Right lobe of liver (tissue), 4 donors: Measurements from ENCODE around the gene TENM4.

Experiments
- POLR2A ChIP-seq: fragments of 450-650 bp; IDR thresholded peaks from one replicate; pipeline ENCODE4 v1.6.1; 2017; ENCODE audit warnings: antibody characterized with exemption, mild to moderate bottlenecking
- TF ChIP-seq, protein P1 (sequence below), 4 donors: fragments of 200-600 bp in 3 of 4; fragments of 450-650 bp in 1 of 4; IDR thresholded peaks; one replicate each; pipeline versions ENCODE4 v1.5.1 to v1.8.0; 2016 to 2022; ENCODE audit warnings: antibody characterized with exemption in 4 of 4, mild to moderate bottlenecking in 2 of 4
- donor health status: DM: no; HTN: no; CAD: no.
- donor health status: DM: no; HTN: no; CAD: no.
- donor health status: DM: no; HTN: yes; CAD: no.

GRCh38 chr11:79069504-79069903, 371.3 kb downstream of the TENM4 start:
- TF ChIP-seq, protein P1, sequence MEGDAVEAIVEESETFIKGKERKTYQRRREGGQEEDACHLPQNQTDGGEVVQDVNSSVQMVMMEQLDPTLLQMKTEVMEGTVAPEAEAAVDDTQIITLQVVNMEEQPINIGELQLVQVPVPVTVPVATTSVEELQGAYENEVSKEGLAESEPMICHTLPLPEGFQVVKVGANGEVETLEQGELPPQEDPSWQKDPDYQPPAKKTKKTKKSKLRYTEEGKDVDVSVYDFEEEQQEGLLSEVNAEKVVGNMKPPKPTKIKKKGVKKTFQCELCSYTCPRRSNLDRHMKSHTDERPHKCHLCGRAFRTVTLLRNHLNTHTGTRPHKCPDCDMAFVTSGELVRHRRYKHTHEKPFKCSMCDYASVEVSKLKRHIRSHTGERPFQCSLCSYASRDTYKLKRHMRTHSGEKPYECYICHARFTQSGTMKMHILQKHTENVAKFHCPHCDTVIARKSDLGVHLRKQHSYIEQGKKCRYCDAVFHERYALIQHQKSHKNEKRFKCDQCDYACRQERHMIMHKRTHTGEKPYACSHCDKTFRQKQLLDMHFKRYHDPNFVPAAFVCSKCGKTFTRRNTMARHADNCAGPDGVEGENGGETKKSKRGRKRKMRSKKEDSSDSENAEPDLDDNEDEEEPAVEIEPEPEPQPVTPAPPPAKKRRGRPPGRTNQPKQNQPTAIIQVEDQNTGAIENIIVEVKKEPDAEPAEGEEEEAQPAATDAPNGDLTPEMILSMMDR (IDR thresholded peaks at IDR 0.05): no peak
- TF ChIP-seq POLR2A: no peak
